HL-60 (cell line): ENCODE results near the gene TMEM135.
"Not testable (repeated sequence)": the region's sequence is repeated elsewhere in the genome, so short reads cannot be mapped to it uniquely, and the experiment has no call there.

Experiments used
- DNase-seq, 2 experiments: peaks; one replicate each; pipeline ENCODE4 v3.0.0-alpha.2; 2010 to 2020; ENCODE audit warnings: low read depth in 1 of 2, low spot score in 1 of 2
- H3K27ac ChIP-seq: fragments of 250-450 bp; sonication (Bioruptor Pico); replicated peaks from 2 replicates; pipeline ENCODE4 v1.5.1; 2020; ENCODE audit warnings: mild to moderate bottlenecking, moderate library complexity
- H3K27me3 ChIP-seq: fragments of 250-450 bp; sonication (Bioruptor Pico); 2 replicates; pipeline ENCODE4 v1.5.1; 2021; ENCODE audit warnings: mild to moderate bottlenecking, moderate library complexity; ENCODE audit not compliant: insufficient read depth, poor library complexity, severe bottlenecking
- H3K4me3 ChIP-seq: replicated peaks from 2 replicates; pipeline ENCODE4 v1.5.1; 2011; ENCODE audit warnings: mild to moderate bottlenecking, control low read depth, low read length; ENCODE audit not compliant: insufficient read depth
- GABPA ChIP-seq: IDR thresholded peaks from 2 replicates; pipeline ENCODE4 v1.6.1; 2012; ENCODE audit warnings: low read depth
- POLR2AphosphoS5 ChIP-seq: IDR thresholded peaks from 2 replicates; pipeline ENCODE4 v1.6.1; 2012; ENCODE audit warnings: low read depth
- REST ChIP-seq: IDR thresholded peaks from 2 replicates; pipeline ENCODE4 v1.6.1; 2012; ENCODE audit warnings: low read depth; ENCODE audit not compliant: insufficient replicate concordance
- SPI1 ChIP-seq: IDR thresholded peaks from 2 replicates; pipeline ENCODE4 v1.6.1; 2012; ENCODE audit warnings: low read depth, mild to moderate bottlenecking, borderline replicate concordance
- TF ChIP-seq, protein P1 (sequence below): IDR thresholded peaks from one replicate; pipeline ENCODE4 v1.5.1; 2011; ENCODE audit warnings: low read length, control low read depth, inconsistent platforms; ENCODE audit not compliant: insufficient read depth

The TMEM135 gene

DNA sequence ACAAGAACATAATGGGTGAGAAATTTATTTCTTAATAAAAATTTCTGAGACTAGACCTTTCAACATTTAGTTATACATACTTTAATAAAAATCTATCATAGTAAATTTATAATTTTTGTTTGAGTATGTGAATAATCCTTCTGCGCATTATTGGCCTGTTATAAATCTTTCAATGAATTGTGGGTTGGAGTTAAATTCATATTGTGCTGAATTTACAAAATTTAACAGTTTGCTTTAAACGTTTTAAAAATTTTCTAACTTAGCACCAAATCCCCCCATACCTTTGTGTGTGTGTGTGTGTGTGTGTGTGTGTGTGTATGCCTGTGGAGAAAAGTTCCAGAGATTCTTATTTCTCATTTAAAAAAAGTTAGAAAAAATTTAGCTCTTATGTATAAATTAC is 111.0 kb downstream of the TMEM135 start:
- no peak overlapping the region for H3K27ac ChIP-seq

DNA sequence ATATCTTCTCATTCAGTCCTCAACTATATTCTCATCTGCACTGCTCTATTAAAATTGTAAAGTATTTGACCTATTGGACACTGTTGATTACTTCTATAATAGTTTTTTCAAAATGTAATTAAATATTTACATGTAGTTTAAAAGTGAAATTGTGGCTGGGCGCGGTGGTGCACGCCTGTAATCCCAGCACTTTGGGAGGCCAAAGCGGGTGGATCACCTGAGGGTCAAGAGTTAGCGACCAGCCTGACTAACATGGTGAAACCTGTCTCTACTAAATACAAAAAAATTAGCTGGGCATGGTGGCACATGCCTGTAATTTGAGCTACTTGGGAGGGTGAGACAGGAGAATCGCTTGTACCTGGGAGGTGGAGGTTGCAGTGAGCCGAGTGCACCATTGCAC is 112.0 kb downstream of the TMEM135 start:
- DNase-seq, H3K27ac ChIP-seq, H3K4me3 ChIP-seq, H3K27me3 ChIP-seq: not testable (repeated sequence)

More for the DNA sequence above, 111.0 kb downstream of the TMEM135 start:
- TF ChIP-seq GABPA (no peak), POLR2AphosphoS5 (no peak), REST (no peak), SPI1 (no peak)
- TF ChIP-seq, protein P1, sequence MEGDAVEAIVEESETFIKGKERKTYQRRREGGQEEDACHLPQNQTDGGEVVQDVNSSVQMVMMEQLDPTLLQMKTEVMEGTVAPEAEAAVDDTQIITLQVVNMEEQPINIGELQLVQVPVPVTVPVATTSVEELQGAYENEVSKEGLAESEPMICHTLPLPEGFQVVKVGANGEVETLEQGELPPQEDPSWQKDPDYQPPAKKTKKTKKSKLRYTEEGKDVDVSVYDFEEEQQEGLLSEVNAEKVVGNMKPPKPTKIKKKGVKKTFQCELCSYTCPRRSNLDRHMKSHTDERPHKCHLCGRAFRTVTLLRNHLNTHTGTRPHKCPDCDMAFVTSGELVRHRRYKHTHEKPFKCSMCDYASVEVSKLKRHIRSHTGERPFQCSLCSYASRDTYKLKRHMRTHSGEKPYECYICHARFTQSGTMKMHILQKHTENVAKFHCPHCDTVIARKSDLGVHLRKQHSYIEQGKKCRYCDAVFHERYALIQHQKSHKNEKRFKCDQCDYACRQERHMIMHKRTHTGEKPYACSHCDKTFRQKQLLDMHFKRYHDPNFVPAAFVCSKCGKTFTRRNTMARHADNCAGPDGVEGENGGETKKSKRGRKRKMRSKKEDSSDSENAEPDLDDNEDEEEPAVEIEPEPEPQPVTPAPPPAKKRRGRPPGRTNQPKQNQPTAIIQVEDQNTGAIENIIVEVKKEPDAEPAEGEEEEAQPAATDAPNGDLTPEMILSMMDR = no peak
- Histone ChIP-seq H3K27me3 (no peaks in the 10 kb centered on the region), H3K4me3 (no peak overlapping the region)
- no peak for DNase-seq

GRCh38 chr11:87150936-87151335 is 113.2 kb downstream of the TMEM135 start:
- no peaks in the 10 kb centered on the region for H3K27me3 ChIP-seq
- DNase-seq = no peak
- no peak overlapping the region for H3K4me3 ChIP-seq
- H3K27ac ChIP-seq = no peak overlapping the region
- TF ChIP-seq SPI1 (no peak), REST (no peak), POLR2AphosphoS5 (no peak), GABPA (no peak)
- TF ChIP-seq, protein P1 = no peak

DNA sequence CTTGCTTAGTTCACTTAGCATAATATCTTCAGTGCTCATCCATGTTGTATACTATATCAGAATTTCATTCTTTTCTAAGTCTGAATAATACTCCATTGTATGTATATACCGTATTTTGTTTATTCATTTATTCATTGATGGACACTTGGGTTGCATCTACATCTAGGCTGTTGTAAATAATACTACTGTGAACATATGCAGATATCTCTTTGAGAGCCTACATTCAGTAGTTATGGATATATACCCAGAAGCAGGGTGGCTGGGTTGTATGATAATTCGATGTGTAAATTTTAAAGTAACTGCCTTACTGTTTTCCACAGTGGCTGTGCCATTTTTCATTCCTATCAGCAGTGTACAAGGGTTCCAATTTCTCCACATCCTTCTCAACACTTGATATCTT is 116.5 kb downstream of the TMEM135 start:
- DNase-seq = no peak
- TF ChIP-seq, protein P1 = no peak
- TF ChIP-seq POLR2AphosphoS5 = no peak
- TF ChIP-seq REST = no peak
- no peak for TF ChIP-seq GABPA
- TF ChIP-seq SPI1 = no peak
- H3K27me3 ChIP-seq = no peaks in the 10 kb centered on the region

More for the DNA sequence above, 116.5 kb downstream of the TMEM135 start:
- Histone ChIP-seq H3K27ac (no peak overlapping the region), H3K4me3 (no peak overlapping the region)
